ENCODE results near the gene MAP1S. TPM values are rescaled to one million over a fixed set of nuclear protein-coding genes. Genes with fewer than 3 reads are reported as not detected.
A peak's percentile ranks its signal among the peaks of the same experiment; 100 is the strongest.

Gene MAP1S
- total RNA-seq, 1 experiment from 2014 or later: 22.9 TPM

DNA sequence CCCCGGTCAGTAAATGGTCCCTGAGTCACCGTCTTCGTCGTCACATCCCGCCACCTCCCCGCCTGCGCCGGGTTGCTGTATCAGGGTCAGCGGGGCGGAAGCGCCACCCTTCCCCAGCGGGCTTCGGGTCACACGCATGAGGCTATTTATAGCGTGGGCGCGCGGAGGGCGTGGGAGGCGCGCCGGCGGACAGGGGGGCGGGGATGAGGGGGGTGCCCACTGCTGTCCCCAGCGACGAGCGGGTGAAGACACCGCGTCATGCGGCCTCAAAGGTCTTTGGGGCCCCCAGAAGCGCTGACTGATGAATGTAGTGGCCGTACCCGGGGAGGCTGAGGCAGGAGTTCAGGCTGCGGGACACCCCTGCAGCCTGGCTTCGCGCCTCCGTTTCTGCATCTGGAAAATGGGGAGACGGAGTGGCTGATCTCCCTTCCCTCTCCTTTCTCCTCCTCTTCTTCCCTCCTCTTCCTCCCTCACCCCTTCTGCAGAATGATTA is 39.0 kb upstream of the MAP1S start:
- no peak overlapping the region for H3K4me3 ChIP-seq (ENCODE audit: low read length)
- no peak overlapping the region for H2AFZ ChIP-seq (ENCODE audit: low read length)
- no peak overlapping the region for H3K9ac ChIP-seq (ENCODE audit: low read length)
- no peaks in the 10 kb centered on the region for H3K79me2 ChIP-seq (ENCODE audit: low read length)
- DNase-seq: no peak
- no peaks in the 10 kb centered on the region for H3K36me3 ChIP-seq (ENCODE audit: insufficient read depth, low read length)
- H3K27me3 ChIP-seq (ENCODE audit: low read length): no peaks in the 10 kb centered on the region
- H3K9me2 ChIP-seq (replicated peaks; ENCODE audit: insufficient read depth, low read length): no peaks in the 10 kb centered on the region
- H3K9me3 ChIP-seq (ENCODE audit: low read length): no peaks in the 10 kb centered on the region
- no peaks in the 10 kb centered on the region for H3K4me1 ChIP-seq (ENCODE audit: low read length)
- H3K27ac ChIP-seq (ENCODE audit: low read length): no peak overlapping the region
- no peak overlapping the region for H3K4me2 ChIP-seq (ENCODE audit: low read depth, low read length, poor library complexity, severe bottlenecking)
- no peaks in the 10 kb centered on the region for H4K20me1 ChIP-seq (ENCODE audit: insufficient read depth, low read depth, low read length)

DNA sequence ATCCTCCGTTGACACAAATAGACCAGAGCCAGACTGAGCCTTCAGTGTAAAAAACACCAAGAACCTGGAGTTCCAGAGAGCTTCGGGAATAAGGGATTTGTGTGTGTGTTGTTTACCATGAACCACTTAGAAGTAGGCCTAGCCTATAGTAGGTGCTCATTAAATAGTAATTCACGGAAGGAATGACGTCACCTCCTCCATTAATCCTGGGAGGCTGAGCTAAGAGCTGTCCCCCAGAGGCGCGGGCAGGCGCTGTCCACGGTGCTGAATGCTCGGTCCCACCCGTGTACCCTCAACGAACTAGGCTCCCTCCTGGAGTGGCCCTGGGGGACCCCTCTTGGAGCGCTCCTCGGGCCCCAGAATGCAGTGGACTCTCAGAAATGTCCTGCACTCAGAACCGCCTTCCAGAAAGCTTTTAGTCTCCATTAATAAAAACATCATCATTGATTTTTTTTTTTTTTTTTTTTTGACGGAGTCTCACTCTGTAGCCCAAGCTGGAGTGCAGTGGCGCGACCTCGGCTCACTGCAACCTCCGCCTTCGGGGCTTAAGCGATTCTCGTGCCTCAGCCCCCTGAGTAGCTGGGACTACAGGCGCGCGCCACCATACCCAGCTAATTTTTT is 37.7 kb upstream of the MAP1S start:
- Histone ChIP-seq H3K79me2 (ENCODE audit: low read length) (no peaks in the 10 kb centered on the region), H3K9me2 (replicated peaks; ENCODE audit: insufficient read depth, low read length) (no peaks in the 10 kb centered on the region), H3K4me3 (ENCODE audit: low read length) (no peak overlapping the region), H3K27me3 (ENCODE audit: low read length) (no peaks in the 10 kb centered on the region), H3K9ac (ENCODE audit: low read length) (no peak overlapping the region), H4K20me1 (ENCODE audit: insufficient read depth, low read depth, low read length) (no peaks in the 10 kb centered on the region), H3K27ac (ENCODE audit: low read length) (no peak overlapping the region), H2AFZ (ENCODE audit: low read length) (no peak overlapping the region), H3K9me3 (ENCODE audit: low read length) (no peaks in the 10 kb centered on the region), H3K4me2 (ENCODE audit: low read depth, low read length, poor library complexity, severe bottlenecking) (no peak overlapping the region), H3K36me3 (ENCODE audit: insufficient read depth, low read length) (no peaks in the 10 kb centered on the region), H3K4me1 (ENCODE audit: low read length) (no peaks in the 10 kb centered on the region)
- peak; percentile 75 for DNase-seq

DNA sequence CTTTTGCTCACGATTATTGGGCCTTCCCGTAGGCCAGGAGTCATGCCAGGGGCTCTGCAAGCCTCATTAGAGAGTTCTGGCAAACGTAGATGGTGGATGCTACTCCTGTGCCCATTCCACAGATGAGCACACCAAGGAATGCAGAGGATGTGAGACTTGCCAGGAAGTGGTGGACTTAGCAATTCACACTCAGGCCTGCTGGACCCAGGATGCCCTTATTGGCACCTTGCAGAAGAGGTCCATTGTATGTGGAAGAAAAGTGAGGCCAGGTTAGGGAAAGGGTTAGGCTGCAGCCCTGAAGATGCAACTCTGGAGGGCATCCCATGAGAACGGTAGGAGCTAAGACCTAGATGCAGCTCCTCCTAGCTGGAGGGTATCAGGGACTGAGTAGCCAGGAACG is 37.0 kb upstream of the MAP1S start:
- Histone ChIP-seq H3K4me2 (ENCODE audit: low read depth, low read length, poor library complexity, severe bottlenecking) (no peak overlapping the region), H3K4me1 (ENCODE audit: low read length) (no peaks in the 10 kb centered on the region), H3K36me3 (ENCODE audit: insufficient read depth, low read length) (no peaks in the 10 kb centered on the region), H4K20me1 (ENCODE audit: insufficient read depth, low read depth, low read length) (no peaks in the 10 kb centered on the region), H3K27ac (ENCODE audit: low read length) (no peak overlapping the region), H3K9me2 (replicated peaks; ENCODE audit: insufficient read depth, low read length) (no peaks in the 10 kb centered on the region), H3K27me3 (ENCODE audit: low read length) (no peaks in the 10 kb centered on the region), H3K9ac (ENCODE audit: low read length) (no peak overlapping the region), H3K9me3 (ENCODE audit: low read length) (no peaks in the 10 kb centered on the region), H2AFZ (ENCODE audit: low read length) (no peak overlapping the region), H3K4me3 (ENCODE audit: low read length) (no peak overlapping the region), H3K79me2 (ENCODE audit: low read length) (no peaks in the 10 kb centered on the region)
- DNase-seq: no peak

DNA sequence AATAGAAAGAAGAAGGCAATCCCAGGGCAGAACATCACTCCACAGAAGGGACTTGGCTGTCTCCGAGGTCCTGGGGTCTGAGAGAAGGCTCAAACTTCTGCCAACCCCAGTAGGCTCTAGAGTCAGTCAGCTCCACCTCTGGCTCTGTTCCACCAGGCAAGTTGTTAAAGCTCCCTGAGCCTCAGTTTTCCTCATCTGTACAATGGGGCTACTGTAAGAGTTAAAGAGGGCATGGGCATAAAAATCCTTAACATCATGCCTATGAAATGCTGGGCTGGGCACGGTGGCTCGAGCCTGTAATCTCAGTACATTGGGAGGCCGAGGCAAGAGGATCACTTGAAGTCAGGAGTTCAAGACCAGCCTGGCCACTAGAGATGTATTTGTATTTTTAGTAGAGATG is 36.2 kb upstream of the MAP1S start:
- H3K9ac ChIP-seq (ENCODE audit: low read length): no peak overlapping the region
- no peak overlapping the region for H2AFZ ChIP-seq (ENCODE audit: low read length)
- H3K36me3 ChIP-seq (ENCODE audit: insufficient read depth, low read length): no peaks in the 10 kb centered on the region
- no peak overlapping the region for H3K27ac ChIP-seq (ENCODE audit: low read length)
- no peaks in the 10 kb centered on the region for H3K79me2 ChIP-seq (ENCODE audit: low read length)
- no peaks in the 10 kb centered on the region for H3K9me3 ChIP-seq (ENCODE audit: low read length)
- no peaks in the 10 kb centered on the region for H4K20me1 ChIP-seq (ENCODE audit: insufficient read depth, low read depth, low read length)
- no peaks in the 10 kb centered on the region for H3K27me3 ChIP-seq (ENCODE audit: low read length)
- H3K9me2 ChIP-seq (replicated peaks; ENCODE audit: insufficient read depth, low read length): no peaks in the 10 kb centered on the region
- no peaks in the 10 kb centered on the region for H3K4me1 ChIP-seq (ENCODE audit: low read length)
- H3K4me2 ChIP-seq (ENCODE audit: low read depth, low read length, poor library complexity, severe bottlenecking): no peak overlapping the region
- no peak overlapping the region for H3K4me3 ChIP-seq (ENCODE audit: low read length)
- DNase-seq: no peak

DNA sequence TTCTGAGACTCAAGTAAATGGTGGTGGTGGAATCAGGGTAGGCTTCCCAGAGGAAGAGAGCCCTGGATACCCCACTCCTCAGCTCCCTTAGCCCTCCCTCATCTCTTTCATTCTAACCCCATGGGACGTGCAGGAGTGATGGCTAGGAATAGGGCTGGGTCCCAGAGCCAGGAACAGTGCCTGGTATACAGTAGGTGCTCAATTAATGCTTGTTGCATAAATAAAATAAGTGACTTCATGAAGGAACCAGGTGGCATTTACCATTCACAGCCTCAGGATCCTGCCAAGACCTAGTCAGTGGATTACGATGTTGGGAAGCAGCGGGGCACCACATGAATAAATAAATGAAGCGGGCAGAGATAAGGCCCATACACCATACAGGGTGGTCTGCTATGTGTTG is 35.0 kb upstream of the MAP1S start:
- no peak overlapping the region for H3K4me2 ChIP-seq (ENCODE audit: low read depth, low read length, poor library complexity, severe bottlenecking)
- H3K4me1 ChIP-seq (ENCODE audit: low read length): no peaks in the 10 kb centered on the region
- H3K79me2 ChIP-seq (ENCODE audit: low read length): no peaks in the 10 kb centered on the region
- H3K4me3 ChIP-seq (ENCODE audit: low read length): no peak overlapping the region
- no peaks in the 10 kb centered on the region for H3K36me3 ChIP-seq (ENCODE audit: insufficient read depth, low read length)
- H3K27me3 ChIP-seq (ENCODE audit: low read length): no peaks in the 10 kb centered on the region
- no peak overlapping the region for H3K9ac ChIP-seq (ENCODE audit: low read length)
- no peak overlapping the region for H3K27ac ChIP-seq (ENCODE audit: low read length)
- no peaks in the 10 kb centered on the region for H4K20me1 ChIP-seq (ENCODE audit: insufficient read depth, low read depth, low read length)
- no peak overlapping the region for H2AFZ ChIP-seq (ENCODE audit: low read length)
- no peak for DNase-seq
- H3K9me3 ChIP-seq (ENCODE audit: low read length): no peaks in the 10 kb centered on the region
- no peaks in the 10 kb centered on the region for H3K9me2 ChIP-seq (replicated peaks; ENCODE audit: insufficient read depth, low read length)

DNA sequence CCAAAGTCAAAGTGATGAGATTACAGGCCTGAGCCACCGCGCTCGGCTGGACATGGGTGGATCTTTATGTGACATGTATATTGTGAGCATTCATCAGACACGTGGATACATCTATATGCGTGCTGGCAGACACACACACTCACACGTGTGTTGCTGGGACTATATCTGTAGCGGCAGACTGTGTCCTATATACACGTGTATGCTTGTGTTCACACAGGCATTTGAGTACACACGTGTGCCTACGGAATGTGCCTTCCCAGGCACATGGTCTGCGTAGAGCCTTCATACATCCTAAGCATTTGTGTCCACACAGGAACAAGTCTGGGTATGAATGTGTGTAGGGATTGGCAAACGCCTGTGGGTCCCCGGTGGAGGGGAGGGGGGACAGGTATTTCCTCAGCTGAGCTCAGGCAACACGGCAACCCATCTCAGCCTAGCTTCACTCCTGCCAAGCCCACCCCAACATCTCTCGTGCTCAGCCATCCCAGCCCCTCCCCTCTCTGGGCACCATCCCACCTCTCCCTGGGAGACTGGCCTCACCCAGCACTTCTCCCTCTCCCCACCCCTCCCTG is 33.7 kb upstream of the MAP1S start:
- no peaks in the 10 kb centered on the region for H3K27me3 ChIP-seq (ENCODE audit: low read length)
- no peaks in the 10 kb centered on the region for H3K79me2 ChIP-seq (ENCODE audit: low read length)

DNA sequence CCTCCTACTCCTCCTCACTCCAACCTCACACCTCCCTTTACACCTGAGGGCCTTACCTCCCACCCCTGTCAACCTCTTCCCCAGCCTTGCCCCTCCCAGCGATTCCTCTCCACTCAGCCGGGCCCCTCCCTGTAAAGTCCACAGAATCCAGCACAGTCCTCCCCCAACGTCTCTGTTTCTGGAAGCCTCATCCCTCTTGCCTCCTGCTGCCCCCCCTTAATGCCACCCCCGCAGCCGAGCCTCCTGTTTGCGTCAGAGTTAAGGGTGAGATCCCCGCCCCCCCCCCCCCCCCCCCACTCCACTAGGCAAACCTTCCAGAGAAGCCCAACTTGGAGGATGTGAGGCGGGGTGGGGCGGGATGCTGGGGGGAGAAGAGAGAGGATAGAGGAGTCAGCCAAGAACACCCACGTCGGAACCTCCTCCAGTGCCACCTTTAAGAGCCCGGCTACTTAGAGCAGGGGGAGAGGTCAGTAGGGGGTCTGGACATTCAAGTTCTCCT is 33.2 kb upstream of the MAP1S start:
- Histone ChIP-seq H3K27me3 (ENCODE audit: low read length) (no peaks in the 10 kb centered on the region), H3K9me3 (ENCODE audit: low read length) (no peaks in the 10 kb centered on the region), H4K20me1 (ENCODE audit: insufficient read depth, low read depth, low read length) (no peaks in the 10 kb centered on the region), H3K4me1 (ENCODE audit: low read length) (no peaks in the 10 kb centered on the region), H3K27ac (ENCODE audit: low read length) (no peak overlapping the region), H3K4me3 (ENCODE audit: low read length) (no peak overlapping the region), H3K36me3 (ENCODE audit: insufficient read depth, low read length) (no peaks in the 10 kb centered on the region), H3K9ac (ENCODE audit: low read length) (no peak overlapping the region), H3K79me2 (ENCODE audit: low read length) (no peaks in the 10 kb centered on the region), H3K9me2 (replicated peaks; ENCODE audit: insufficient read depth, low read length) (no peaks in the 10 kb centered on the region), H2AFZ (ENCODE audit: low read length) (no peak overlapping the region), H3K4me2 (ENCODE audit: low read depth, low read length, poor library complexity, severe bottlenecking) (no peak overlapping the region)
- DNase-seq: no peak

More for the DNA sequence above, 33.7 kb upstream of the MAP1S start:
- H3K27ac ChIP-seq (ENCODE audit: low read length): no peak overlapping the region
- H3K9me2 ChIP-seq (replicated peaks; ENCODE audit: insufficient read depth, low read length): no peaks in the 10 kb centered on the region
- no peak for DNase-seq
- H2AFZ ChIP-seq (ENCODE audit: low read length): no peak overlapping the region
- no peaks in the 10 kb centered on the region for H3K4me1 ChIP-seq (ENCODE audit: low read length)
- H3K9ac ChIP-seq (ENCODE audit: low read length): no peak overlapping the region
- H4K20me1 ChIP-seq (ENCODE audit: insufficient read depth, low read depth, low read length): no peaks in the 10 kb centered on the region
- H3K4me3 ChIP-seq (ENCODE audit: low read length): no peak overlapping the region
- H3K9me3 ChIP-seq (ENCODE audit: low read length): no peaks in the 10 kb centered on the region
- H3K36me3 ChIP-seq (ENCODE audit: insufficient read depth, low read length): no peaks in the 10 kb centered on the region
- H3K4me2 ChIP-seq (ENCODE audit: low read depth, low read length, poor library complexity, severe bottlenecking): no peak overlapping the region

DNA sequence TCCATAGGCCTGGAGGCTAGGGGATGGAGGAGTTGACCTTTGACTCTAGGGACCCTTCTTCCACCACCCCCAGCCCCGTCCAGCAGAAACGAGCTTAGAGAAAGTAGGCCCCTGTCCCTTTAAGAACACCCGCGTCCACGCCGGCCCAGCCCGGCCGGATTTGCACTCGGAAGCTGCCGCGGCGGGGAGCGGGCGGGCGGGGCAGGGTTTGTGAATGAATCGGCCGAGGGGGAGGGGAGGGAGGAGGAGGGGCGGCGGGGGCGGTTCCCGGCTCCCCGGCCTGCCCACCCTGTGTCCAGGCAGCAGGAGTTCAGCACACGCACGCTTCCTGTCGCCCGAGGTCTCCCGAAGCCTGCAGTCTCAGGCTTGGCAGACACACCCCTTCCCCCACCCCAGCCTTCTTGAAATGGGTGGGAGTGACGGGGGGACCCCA is 32.7 kb upstream of the MAP1S start:
- H3K4me2 ChIP-seq (ENCODE audit: low read depth, low read length, poor library complexity, severe bottlenecking): no peak overlapping the region
- H3K9me3 ChIP-seq (ENCODE audit: low read length): no peaks in the 10 kb centered on the region
- no peaks in the 10 kb centered on the region for H3K79me2 ChIP-seq (ENCODE audit: low read length)
- no peak overlapping the region for H3K27ac ChIP-seq (ENCODE audit: low read length)
- H3K9me2 ChIP-seq (replicated peaks; ENCODE audit: insufficient read depth, low read length): no peaks in the 10 kb centered on the region
- DNase-seq: no peak
- H4K20me1 ChIP-seq (ENCODE audit: insufficient read depth, low read depth, low read length): no peaks in the 10 kb centered on the region
- no peak overlapping the region for H3K9ac ChIP-seq (ENCODE audit: low read length)
- no peaks in the 10 kb centered on the region for H3K4me1 ChIP-seq (ENCODE audit: low read length)
- no peak overlapping the region for H2AFZ ChIP-seq (ENCODE audit: low read length)
- H3K4me3 ChIP-seq (ENCODE audit: low read length): no peak overlapping the region
- no peaks in the 10 kb centered on the region for H3K36me3 ChIP-seq (ENCODE audit: insufficient read depth, low read length)
- no peaks in the 10 kb centered on the region for H3K27me3 ChIP-seq (ENCODE audit: low read length)

Data from Karpas-422 (cell line).